ENCODE results near the gene KCNB1.

GRCh38 chr20:49526568-49526967 is 44.1 kb upstream of the KCNB1 start:
- TF ChIP-seq POLR2AphosphoS5 (IDR thresholded peaks at IDR 0.05): no peak
- TF ChIP-seq CTCF (IDR thresholded peaks at IDR 0.05): no peak
- no peak for TF ChIP-seq POLR2A (IDR thresholded peaks at IDR 0.05)

Data from transverse colon (tissue), 4 donors.